OCI-LY7 (cell line): ENCODE data around the gene CLEC16A. TPM values are rescaled to one million over a fixed set of nuclear protein-coding genes. Genes with fewer than 3 reads are reported as not detected.

Experiments
- BruUV-seq: library from RNA; stranded (reverse); fragments of 400-500 nt; replicated peaks from 2 replicates; lab custom pipeline; 2021; lab: Mats Ljungman, UMichigan
- CTCF ChIA-PET: fragments of 300-600 bp; sonication (Branson Sonifier 250); formaldehyde crosslinking; loops from one replicate; lab custom pipeline; 2022; ENCODE audit warnings: antibody characterized with exemption; ENCODE audit not compliant: unreplicated experiment; lab: Charles Lee
- POLR2A ChIA-PET: fragments of 300-600 bp; sonication (Branson Sonifier 250); formaldehyde crosslinking; loops from one replicate; lab custom pipeline; 2022; ENCODE audit warnings: antibody characterized with exemption; lab: Charles Lee
- DNase-seq: peaks from one replicate; pipeline ENCODE4 v3.0.0-alpha.2; 2015; ENCODE audit warnings: low spot score
- H2AFZ ChIP-seq: fragments of 200-600 bp; sonication (generic), shearing (Covaris generic); 2 replicates; pipeline ENCODE4 v1.6.1; 2014; ENCODE audit warnings: mild to moderate bottlenecking, antibody characterized with exemption, low read length, moderate library complexity
- H3K27ac ChIP-seq: fragments of 200-600 bp; sonication (generic); 2 replicates; pipeline ENCODE4 v1.5.1; 2014; ENCODE audit warnings: mixed run types, low read depth, mild to moderate bottlenecking, moderate library complexity, low read length, inconsistent platforms; ENCODE audit not compliant: poor library complexity, severe bottlenecking
- H3K36me3 ChIP-seq: fragments of 200-600 bp; sonication (generic); 2 replicates; pipeline ENCODE4 v1.6.1; 2014; ENCODE audit warnings: mild to moderate bottlenecking, antibody characterized with exemption, low read length, moderate library complexity, mixed read lengths; ENCODE audit not compliant: insufficient read depth
- H3K4me1 ChIP-seq: fragments of 200-600 bp; sonication (generic); 2 replicates; pipeline ENCODE4 v1.5.1; 2014; ENCODE audit warnings: mild to moderate bottlenecking, low read length; ENCODE audit not compliant: insufficient read depth, poor library complexity, severe bottlenecking
- H3K4me2 ChIP-seq: fragments of 200-600 bp; sonication (generic); 2 replicates; pipeline ENCODE4 v1.6.1; 2014; ENCODE audit warnings: mild to moderate bottlenecking, low read length
- H3K4me3 ChIP-seq: fragments of 200-600 bp; sonication (generic); 2 replicates; pipeline ENCODE4 v1.5.1; 2014; ENCODE audit warnings: mild to moderate bottlenecking, low read depth, low read length; ENCODE audit not compliant: poor library complexity, severe bottlenecking
- H3K79me2 ChIP-seq: fragments of 200-600 bp; sonication (generic); 2 replicates; pipeline ENCODE4 v1.6.1; 2016; ENCODE audit warnings: low read depth, mild to moderate bottlenecking, low read length, moderate library complexity, mixed read lengths; ENCODE audit not compliant: insufficient read depth
- H3K9me2 ChIP-seq: fragments of 200-600 bp; sonication (generic); 2 replicates; pipeline ENCODE4 v1.6.1; 2016; ENCODE audit warnings: mild to moderate bottlenecking, low read length, mixed read lengths; ENCODE audit not compliant: insufficient read depth
- H3K9me3 ChIP-seq: fragments of 200-600 bp; sonication (generic); 2 replicates; pipeline ENCODE4 v1.6.1; 2014; ENCODE audit warnings: mild to moderate bottlenecking, mixed run types, low read length, mixed read lengths
- H4K20me1 ChIP-seq: fragments of 200-600 bp; sonication (generic); 2 replicates; pipeline ENCODE4 v1.6.1; 2014; ENCODE audit warnings: mild to moderate bottlenecking, antibody characterized with exemption, low read length, moderate library complexity, mixed read lengths; ENCODE audit not compliant: insufficient read depth
- EZH2phosphoT487 ChIP-seq: fragments of 200-600 bp; sonication (generic); IDR thresholded peaks from 2 replicates; pipeline ENCODE4 v1.6.1; 2018; ENCODE audit warnings: low read depth, borderline replicate concordance, mild to moderate bottlenecking, mixed run types, antibody characterized with exemption, low read length, moderate library complexity, mixed read lengths
- intact Hi-C: fragments of 100-400 bp; cut with micrococcal nuclease; formaldehyde crosslinking; loops from one replicate; pipeline ENCODE4 v1.10.0; 2022; ENCODE audit not compliant: unreplicated experiment
- total RNA-seq, 2 experiments: library from RNA; depleted of rRNA in 1 of 2; stranded (reverse); fragments of >200 nt in 1 of 2; shearing (Covaris generic) in 1 of 2; gene quantifications; 2 replicates each; pipeline ENCODE4 v1.2.3, GENCODE V29; 2014 to 2022
- TF ChIP-seq, protein P1 (sequence below): fragments of 200-600 bp; sonication (generic); conservative IDR thresholded peaks from 2 replicates; pipeline ENCODE4 v1.5.1; 2014; ENCODE audit warnings: mild to moderate bottlenecking, antibody characterized with exemption, low read length, moderate library complexity, mixed read lengths

The CLEC16A gene
- total RNA-seq, 2 experiments from 2014 or later, result 26.2 to 50.9 TPM

DNA sequence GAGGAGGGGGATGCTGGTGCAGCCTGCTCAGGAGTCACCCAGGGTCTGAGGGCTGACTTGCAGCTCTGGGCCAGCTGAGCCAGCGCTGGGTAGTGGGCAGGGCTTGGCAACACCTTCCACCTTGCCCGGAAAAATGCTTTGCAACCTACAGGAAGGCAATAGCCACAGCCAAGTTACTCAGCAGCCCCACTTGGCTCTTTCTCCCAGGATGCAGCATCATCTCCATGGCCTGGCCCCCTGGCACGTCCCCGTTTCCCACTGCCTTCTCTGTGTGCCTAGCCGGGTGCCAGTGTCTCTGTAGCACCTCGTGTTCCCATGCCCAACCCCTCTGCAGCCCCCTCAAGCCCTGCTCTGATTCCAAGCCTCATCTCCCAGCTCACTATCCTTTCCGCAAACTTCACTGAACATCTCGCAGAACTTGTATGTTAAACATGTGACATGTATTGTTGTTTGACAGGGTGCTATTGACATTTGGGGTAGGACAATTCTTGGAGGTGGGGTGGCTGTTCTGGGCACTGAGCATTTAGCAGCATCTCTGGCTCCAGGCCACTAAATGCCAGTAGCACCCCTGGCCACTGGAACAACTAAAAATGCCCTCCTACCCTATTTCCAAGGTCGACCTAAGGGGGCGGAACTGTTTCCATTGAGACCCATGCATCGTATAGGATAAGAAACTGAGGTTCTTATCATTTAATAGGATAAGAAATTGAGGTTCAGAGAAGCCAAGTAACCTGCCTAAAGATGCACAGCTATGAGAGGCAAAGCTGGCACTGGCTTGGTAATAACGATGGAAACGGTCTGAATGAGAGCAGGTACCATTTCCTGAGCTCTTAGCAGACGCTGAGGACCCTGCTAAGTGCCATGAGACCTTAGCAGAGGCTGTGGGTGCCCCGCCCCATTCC, 14.3 kb upstream of the CLEC16A start:
- no TSS peak for BruUV-seq
- Histone ChIP-seq H3K4me1 (no peaks in the 10 kb centered on the region), H3K4me3 (no peak overlapping the region), H3K9me3 (no peaks in the 10 kb centered on the region), H3K9me2 (no peaks in the 10 kb centered on the region), H3K27ac (no peak overlapping the region), H3K4me2 (no peak overlapping the region), H3K79me2 (no peaks in the 10 kb centered on the region), H4K20me1 (no peaks in the 10 kb centered on the region), H3K36me3 (peaks cover 30% of the 10 kb centered on the region), H2AFZ (no peak overlapping the region)
- no peak for DNase-seq
- ChIA-PET CTCF (interaction anchor here (1.0 to 1.3 kb wide), 3 partner anchors 12 to 37 kb away, joined by 3 to 18 read pairs (median 4); partner anchors contain the start of gene DEXI), POLR2A (no interaction called here)
- intact Hi-C loops, result no loop called here
- no peak for TF ChIP-seq EZH2phosphoT487
- TF ChIP-seq, protein P1, sequence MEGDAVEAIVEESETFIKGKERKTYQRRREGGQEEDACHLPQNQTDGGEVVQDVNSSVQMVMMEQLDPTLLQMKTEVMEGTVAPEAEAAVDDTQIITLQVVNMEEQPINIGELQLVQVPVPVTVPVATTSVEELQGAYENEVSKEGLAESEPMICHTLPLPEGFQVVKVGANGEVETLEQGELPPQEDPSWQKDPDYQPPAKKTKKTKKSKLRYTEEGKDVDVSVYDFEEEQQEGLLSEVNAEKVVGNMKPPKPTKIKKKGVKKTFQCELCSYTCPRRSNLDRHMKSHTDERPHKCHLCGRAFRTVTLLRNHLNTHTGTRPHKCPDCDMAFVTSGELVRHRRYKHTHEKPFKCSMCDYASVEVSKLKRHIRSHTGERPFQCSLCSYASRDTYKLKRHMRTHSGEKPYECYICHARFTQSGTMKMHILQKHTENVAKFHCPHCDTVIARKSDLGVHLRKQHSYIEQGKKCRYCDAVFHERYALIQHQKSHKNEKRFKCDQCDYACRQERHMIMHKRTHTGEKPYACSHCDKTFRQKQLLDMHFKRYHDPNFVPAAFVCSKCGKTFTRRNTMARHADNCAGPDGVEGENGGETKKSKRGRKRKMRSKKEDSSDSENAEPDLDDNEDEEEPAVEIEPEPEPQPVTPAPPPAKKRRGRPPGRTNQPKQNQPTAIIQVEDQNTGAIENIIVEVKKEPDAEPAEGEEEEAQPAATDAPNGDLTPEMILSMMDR, result no peak

DNA sequence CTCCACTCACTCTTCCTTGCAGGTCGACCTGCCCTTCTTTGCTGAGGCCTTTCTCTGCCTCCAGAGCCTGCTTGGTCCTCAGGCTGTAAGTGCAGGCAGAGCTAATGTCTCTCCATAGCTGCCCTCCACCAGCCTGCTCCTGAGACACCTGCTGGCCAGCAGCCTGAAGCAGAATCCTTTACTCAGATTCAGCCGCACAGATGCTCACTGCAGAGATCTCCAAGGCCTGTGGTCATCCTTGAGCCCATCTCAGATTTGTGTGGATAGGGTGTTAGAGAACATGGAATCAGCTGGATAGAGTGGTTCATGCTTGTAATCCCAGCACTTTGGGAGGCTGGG, 13.6 kb upstream of the CLEC16A start:
- Histone ChIP-seq H3K4me2 (no peak overlapping the region), H3K9me3 (no peaks in the 10 kb centered on the region), H3K79me2 (no peaks in the 10 kb centered on the region), H2AFZ (no peak overlapping the region), H4K20me1 (no peaks in the 10 kb centered on the region), H3K4me3 (no peak overlapping the region), H3K36me3 (peaks cover 24% of the 10 kb centered on the region; the same call in 1 of the 2 replicates), H3K4me1 (no peaks in the 10 kb centered on the region), H3K27ac (no peak overlapping the region), H3K9me2 (no peaks in the 10 kb centered on the region)
- ChIA-PET POLR2A (no interaction called here), CTCF (interaction anchor here (0.9 to 1.3 kb wide), 3 partner anchors 12 to 416 kb away, joined by 3 to 4 read pairs (median 3); partner anchors contain the start of gene DEXI)
- peak; percentile 49 for DNase-seq
- BruUV-seq, result no TSS peak
- no peak for TF ChIP-seq EZH2phosphoT487
- TF ChIP-seq, protein P1, result peak; percentile 60
- intact Hi-C loops, result no loop called here

GRCh38 chr16:10931134-10931533, 13.2 kb upstream of the CLEC16A start:
- Histone ChIP-seq H3K79me2 (no peaks in the 10 kb centered on the region), H3K4me1 (no peaks in the 10 kb centered on the region), H3K4me2 (no peak overlapping the region), H3K27ac (no peak overlapping the region), H3K9me2 (no peaks in the 10 kb centered on the region), H4K20me1 (no peaks in the 10 kb centered on the region), H3K9me3 (no peaks in the 10 kb centered on the region), H2AFZ (no peak overlapping the region), H3K4me3 (no peak overlapping the region), H3K36me3 (peaks cover 24% of the 10 kb centered on the region; the same call in 1 of the 2 replicates)
- DNase-seq, result no peak
- POLR2A ChIA-PET, result no interaction called here
- CTCF ChIA-PET, result interaction anchor here (0.9 to 1.3 kb wide), 3 partner anchors 11 to 417 kb away, joined by 3 to 4 read pairs (median 3); partner anchors contain the start of gene DEXI
- intact Hi-C loops, result no loop called here
- no TSS peak for BruUV-seq
- TF ChIP-seq EZH2phosphoT487, result no peak
- TF ChIP-seq, protein P1, result no peak
